Activated CD4-positive, alpha-beta T cell treated with anti-CD3 and anti-CD28 coated beads, Interleukin-2, amount 50 U/mL, for 24 hours (primary cell): ENCODE results near the gene RENBP.

ENCODE experiments used
- DNase-seq, 2 donors: peaks; one replicate each; pipeline ENCODE4 v3.0.0-alpha.2; 2020; ENCODE audit warnings: low read depth in 1 of 2, low spot score in 1 of 2

RENBP gene

DNA sequence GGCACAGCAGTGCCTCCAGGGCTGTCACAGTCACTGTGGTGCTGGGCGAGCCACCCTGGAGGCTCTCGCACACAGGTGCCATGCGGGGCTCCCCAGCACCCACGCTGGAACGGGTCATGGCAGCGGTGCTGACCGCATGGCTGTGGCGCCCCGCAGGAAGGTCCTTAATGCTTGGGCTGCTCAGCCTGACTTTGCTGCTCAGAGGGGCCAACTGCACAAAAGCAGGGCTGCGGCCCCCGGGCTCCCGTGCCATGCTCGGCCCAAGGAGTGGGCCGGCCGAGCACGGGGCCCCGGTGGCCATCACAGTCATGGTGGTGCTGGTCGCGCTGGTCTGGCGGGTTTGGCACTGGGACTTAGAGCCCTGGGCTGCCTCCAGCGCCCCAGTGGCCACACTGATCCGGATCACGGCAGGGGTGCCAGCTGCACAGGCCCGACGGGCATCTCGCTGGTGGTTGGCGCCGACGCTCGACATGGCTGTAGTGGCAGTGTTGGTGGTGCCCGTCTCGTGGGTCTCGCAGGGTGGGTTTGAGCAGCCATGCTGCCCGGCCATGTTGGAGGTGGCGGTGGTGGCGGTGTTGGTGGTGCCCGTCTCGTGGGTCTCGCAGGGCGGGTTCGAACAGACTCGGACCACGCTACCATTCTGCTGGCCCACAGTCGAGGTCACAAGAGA is 10.2 kb upstream of the RENBP start:
- no peak for DNase-seq

DNA sequence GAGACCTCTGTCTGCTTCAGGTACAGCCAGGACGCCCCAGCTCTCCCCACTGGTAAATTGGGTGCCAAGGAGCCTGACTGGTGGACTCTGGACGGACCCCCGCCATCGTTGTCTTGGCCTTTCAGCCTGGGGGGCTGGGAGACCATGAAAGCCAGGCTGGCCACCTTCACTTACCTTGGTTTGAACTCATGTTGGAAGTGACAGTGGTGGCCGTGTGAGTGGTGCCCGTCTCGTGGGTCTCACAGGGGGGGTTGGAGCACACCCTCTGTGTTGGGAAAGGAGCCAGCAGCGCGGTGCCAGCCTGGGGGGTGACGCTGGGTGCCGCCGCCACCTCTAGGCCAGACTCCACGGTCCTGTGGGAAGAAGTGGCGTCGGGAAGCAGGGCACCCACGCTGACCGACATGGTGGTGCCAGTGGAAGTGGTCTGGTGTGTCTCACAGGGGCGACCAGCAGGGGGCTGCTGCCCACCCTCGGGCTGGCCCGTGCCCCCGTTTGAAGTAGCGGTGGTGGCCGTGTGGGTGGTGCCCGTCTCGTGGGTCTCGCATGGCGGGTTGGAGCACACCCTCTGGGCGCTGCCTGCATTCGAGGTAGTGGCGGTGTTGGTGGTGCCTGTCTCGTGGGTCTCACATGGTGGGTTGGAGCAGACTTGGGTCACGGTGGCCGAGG is 9.6 kb upstream of the RENBP start:
- no peak for DNase-seq

DNA sequence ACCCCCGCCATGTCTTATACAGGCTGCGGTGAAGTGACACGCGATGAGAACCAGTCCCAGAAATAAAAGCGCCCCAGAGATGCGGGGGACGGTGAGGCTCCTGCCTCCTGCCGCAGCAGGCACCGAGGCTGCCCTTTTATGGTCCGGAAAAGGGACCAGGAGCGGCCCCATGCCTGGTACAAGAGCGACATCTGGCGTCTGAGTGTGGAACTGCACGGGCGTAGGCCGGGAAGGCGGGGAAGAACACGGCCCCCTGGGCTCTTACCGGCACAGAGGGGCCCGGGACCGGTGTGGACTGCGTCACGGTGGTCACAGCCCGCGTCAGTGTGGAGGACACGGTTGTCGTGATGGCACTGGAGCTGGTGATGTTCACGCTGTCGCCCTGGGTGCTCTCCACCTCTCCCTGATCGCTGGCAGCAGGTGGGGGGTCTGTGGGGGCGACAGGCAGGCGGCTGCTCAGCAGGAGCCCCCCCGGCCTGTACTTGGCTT is 8.9 kb upstream of the RENBP start:
- DNase-seq, result peak; percentile 47 to 66

DNA sequence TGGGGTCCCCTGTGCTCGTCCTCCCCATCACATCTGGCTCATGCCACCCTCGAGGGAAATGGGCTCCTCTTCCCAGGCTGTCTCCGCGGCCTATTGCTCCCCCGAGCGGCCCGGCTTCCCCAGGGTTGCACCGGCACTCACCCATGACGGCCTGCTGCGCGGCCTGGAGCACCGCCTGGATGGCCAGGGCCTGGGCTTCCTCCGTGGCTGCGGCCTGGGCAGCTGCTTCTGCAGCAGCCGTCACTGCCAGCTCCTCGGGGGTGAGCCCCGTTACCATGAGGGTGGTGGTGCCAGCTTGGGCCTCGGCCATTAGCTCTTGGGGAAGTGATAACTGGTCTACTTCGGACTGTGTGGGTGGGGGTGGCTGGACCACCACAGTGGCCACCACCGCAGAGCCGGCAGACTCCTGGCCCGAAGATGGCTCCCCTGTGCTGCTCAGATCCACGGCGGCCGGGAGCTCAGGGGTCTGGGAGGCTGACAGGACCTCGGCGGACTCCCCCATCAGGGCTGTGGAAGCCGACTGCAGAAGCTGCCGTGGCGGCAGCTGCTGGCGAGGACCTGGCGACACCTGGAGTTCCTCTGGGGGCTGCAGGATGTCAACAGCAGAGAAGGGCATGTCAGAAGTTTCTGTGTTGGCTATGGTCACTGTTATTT is 8.1 kb upstream of the RENBP start:
- DNase-seq, result no peak

DNA sequence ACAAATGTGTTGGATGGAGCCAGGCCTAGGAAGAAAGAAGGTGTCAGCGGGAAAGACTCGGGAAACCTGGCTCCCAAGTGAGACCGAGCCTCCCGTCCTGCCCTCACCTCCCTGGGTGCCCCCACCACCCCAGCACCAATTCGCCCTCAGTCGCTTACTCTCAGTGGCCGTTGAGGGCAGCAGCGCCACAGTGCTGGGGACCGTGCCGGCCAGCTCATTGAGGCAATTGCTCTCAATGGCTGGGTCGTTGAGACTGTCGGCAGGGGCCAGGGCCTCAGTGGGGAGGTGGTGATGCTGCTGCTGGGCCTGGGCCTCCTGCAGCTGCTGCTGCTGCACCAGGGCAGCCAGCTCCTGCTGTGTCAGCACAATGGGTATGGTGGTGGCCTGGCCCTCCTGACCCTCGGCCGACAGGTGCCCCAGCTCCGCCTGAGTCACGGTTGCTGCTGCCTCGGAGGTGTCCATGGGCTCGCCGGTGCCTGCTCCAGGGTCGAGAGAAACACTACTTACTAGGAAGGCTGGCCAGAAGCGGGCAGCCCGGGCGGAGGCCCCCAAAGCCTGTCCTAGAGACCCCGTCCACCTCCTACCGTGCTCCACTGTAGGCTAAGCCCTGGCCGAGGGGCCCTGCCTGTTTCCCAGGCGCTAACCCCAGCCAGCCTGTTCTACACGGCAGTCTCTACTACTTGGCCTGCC is 7.4 kb upstream of the RENBP start:
- no peak for DNase-seq

DNA sequence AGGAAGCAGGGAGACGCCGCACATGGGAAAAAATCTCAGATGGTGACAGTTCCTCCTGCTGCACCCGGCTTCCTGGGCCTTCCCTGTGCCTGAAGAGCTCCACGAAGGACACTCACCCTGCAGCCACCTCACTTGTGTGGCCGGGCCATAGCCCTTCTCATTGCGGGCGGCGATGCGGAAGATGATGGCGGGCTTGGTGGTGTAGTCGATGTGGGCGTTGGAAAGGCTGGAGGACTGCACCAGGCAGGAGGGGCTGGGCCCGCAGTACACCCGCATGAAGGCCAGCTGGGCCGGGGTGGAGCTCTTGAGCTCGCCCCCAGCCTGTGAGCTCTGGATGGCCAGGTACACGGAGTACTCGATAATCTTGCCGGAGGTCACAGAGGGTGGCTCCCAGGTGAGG is 5.7 kb upstream of the RENBP start:
- no peak for DNase-seq

DNA sequence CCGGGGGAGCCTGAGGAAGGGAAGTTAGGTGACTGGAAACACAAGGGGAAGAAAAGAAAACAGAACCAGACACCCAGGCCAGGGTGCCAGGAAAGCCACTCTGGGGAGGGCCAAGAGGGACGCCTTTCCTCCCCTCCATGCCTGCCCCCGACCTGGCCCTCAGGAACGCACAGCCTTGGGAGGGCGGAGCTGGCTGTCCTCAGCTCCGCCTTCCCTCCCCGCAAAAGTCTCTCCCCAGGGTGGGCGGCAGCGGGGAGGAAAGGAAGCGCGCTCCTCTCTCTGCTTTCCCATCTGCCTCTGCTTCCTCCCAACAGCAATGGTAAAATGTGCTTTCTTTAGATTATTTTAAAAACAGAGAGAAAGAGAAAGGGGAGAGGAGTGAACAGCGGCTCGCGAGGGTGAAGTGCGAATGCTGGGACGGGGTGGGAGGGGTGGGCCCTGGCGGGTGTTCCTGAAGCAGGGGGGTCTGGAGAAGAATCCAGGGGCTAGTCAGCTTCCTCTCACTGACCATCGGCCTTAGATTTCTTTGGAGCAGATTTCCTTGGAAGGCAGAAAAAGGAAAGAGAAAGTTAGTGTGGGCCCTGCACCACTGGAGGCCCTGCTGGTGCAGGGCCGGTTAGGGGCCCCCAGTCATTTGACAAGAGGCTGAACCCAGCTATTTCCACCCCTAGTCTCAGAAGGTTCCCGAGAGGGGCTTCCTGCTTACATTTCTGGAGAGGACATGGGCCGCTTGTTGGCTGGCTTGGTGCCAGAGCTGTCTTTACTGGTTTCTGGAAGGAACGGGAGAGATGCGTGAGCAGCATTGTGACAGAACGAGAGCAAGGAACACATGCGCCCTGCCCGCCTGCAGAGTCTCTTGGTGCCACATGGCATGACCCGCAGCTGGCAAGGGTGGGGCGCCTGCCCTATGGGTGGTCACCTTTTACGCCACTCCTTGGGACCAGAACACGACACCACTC is 4.7 kb upstream of the RENBP start:
- no peak for DNase-seq

DNA sequence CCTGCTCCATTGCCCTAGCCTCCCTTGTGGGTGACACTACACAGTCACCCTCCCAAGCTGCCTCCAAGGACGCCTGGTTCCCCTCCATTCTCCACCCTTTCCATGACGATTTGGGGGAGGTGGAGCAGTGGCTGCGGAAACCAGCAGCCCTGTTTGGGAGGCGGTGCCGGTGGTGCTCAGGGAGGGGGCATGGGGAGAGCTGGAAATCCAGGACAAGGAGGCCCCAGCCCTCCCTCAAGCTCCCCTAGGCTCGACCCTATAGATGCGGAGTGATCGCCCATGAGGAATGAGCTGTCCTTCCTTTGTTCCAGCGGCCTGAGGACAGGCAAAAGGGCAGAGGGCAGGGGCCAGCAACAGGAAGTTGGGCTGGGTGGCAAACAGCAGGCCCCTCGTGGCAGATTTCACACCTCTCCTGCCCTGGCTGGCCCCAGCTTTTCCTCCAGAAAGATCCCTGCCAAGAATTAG is 3.6 kb upstream of the RENBP start:
- DNase-seq, result no peak

DNA sequence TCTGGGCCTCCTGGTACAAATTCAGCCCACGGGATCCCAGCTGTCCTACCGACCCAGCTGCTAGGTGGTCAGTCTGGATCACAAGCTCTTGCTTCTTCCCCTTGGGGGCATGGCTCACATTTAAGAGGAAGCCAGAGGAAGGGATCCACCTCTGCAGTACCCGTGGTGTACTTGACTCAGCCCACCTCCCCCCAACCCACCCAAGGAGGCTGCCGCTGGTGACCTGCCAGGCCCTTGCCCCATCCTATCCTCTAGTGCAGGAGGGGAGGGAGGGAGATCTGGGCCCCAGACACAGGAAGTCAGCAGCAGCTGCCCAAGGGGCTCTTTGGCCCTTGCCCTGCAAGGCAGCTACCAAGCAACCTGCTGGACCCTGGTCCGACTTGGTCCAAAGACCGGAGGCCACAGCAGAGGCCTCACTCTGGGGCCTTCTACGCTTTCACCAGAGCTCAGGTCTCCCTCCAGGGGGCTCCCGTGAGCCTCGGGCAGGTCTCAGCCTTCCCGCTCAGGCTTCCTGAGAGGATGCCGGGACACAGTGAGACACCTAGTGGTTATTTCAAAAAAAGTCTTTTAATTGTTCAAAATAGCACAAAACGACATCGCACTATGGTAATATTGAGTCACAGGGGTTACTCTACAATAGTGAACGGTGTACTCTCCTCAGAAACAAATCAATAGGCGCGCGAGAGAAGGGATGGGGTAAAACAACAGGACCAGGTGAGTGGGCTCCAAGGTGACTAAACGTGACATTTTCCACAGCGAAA is 2.7 kb upstream of the RENBP start:
- DNase-seq, result peak in 1 of 2 donors; percentile 60

DNA sequence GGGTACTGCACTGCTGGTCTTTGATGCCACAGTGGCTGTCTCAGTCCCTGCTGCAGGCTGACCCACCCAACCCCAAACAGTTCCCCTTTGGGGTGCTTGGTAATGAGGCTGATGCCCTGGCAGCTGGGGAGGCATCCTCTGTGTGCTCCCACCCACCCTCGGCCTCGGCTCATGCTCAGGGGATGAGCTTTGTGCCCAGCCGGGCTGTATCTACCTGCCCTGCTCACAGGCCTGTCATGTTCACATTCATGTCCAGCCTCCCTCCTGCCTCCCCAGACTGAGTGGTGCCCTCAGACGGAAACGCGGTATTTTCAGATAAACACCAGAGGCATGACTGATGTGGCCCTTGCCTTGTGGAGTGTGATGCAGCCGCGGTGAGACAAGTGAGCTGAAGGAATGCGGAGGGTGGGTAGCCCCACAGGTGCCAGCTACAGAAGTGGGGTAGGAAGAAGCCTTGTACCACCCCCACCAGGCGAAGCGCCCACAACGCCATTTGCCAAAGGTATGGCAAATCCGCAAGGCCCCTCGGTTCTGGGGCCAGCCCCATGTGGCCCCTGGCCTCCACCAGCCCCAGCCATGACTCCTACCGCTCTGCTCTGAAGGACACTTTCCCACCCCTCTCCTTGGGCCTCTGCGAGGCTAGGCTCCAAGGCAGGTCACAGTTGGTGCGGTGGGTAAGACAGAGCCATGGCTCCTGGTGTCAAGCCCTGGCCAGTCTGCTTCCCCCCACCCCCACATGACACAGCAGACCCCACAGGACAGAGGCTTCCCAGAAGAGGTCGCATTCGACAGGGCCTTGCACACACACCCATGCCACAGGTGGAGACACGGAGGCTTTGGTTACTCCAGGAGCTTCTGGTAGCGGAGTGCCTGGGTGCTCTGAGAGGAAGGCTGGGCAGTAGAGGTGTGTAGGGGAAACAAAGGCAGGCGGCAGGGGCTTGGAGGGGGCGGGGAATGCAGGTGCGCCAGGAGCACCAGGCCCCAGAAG is 1.8 kb upstream of the RENBP start:
- DNase-seq, result no peak

DNA sequence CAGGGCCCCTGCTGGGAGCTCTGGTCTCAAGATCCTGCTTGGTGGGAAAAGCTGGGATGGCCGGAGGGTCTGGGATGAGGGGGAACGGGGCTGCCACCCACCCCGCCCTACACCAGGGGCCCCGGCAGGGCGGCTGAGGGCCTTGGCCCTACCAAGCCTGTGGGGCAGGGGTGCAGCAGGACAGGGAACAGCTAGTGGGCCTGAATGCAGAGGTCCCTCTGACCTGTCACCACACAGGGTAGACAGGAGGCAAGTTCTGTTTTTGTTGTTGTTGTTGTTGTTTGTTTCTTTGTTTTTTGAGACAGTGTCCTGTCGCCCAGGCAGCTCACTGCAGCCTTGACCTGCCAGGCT is 332 bp upstream of the RENBP start:
- no peak for DNase-seq

DNA sequence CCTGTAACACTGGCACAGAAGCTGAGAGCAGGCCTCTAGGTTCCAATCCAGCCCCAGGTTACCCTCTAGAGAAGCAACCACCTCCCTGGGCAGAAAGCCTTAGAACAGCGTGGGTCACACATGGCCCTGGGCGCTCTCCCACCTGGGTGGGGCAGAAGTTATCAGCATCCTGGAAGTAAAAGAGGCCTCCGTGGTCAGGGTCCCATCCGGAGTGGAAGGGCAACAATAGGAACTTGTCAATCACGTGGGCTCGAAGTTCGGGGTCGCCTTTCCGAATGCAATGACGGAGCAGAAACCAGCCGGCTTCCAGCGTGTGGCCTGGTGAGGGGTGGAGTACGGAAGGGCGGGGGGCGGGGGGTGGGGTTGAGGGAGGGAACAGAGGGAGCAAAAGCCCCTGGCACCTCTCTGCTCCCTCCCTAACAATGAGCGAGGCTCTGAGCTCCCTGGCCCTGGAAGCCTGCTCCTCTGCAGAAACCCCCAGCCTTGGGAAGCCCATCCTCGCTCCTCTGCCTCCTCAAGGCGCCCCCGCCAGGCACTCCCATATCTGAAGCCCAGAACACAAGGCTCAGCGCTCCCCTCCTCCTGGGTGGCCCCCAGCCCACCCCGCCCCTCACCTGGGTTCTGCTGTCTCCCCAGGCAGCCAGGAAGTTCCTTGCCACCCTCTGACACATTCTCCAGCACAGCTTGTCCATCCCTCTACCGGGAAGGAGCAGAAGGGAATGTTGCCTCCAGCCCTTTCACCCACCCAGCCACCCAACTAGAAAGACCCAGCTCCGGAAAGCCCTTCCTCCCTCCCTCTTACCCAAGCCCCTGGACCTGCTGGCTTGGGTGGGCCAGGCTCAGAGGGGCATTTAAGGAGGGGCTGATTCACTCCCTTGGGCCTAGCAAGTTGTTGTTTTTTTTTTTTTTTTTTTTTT is 2.8 kb downstream of the RENBP start:
- no peak for DNase-seq

DNA sequence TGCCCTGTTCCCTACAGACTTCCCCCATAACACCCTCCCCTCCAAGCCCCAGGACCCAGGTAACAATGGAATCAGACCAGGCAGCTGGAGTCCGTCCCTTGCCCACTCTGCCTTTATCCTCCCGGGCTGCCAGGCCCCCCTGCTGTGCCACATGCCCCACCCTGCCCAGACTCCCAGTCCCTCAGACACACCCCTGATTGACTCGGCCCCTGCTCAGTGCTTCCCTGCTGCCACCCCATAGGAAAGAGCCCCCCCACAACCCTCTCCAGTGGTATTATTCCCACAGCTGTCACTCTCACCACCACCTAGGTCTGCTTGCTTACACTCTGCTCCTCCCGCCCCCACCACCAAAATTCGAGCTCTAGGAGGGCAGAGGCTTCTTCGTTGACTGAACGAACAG is 4.9 kb downstream of the RENBP start:
- no peak for DNase-seq

DNA sequence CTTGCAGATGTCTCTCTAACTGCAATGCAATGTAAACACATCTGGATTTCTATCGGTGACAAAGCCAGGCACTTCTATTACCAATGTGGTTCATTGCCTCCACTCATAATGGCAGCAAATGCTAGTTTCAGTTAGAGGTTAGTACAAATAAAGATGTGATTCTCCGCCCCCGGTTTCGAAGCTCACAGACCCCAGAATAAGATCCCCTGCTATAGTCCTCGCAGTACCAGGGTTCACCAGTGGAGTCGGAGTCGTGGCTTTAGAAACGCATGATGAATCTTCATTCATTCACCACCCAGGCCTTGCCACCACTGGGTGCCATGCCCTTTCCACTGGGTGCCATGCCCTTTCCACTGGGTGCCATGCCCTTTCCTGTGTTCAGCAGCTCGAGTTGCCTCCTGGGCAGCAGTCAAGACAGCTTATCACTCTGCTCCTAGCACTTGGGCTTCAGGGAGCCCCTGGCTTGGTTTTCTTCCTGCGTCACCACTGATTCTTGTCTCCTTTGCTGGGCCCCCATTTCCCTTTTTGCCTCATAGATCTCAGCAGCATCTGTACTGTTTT is 6.1 kb downstream of the RENBP start:
- DNase-seq, result no peak

DNA sequence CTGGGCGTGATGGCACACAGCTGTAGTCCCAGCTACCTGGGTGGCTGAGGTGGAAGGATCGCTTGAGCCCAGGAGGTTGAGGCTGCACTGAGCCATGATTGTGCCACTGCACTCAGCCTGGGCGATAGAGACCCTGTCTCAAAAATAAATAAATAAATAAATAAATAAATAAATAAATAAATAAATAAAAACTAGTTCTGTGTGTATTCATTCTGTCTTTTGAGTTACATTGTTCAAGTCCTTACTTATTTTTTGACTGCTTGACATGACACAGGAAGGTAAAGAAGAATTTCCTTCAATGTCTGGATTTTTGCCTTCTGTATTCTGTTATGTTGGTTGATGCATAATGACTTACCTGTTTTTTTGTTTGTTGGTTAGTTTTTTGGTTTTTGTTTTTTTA is 7.4 kb downstream of the RENBP start:
- DNase-seq, result no peak

DNA sequence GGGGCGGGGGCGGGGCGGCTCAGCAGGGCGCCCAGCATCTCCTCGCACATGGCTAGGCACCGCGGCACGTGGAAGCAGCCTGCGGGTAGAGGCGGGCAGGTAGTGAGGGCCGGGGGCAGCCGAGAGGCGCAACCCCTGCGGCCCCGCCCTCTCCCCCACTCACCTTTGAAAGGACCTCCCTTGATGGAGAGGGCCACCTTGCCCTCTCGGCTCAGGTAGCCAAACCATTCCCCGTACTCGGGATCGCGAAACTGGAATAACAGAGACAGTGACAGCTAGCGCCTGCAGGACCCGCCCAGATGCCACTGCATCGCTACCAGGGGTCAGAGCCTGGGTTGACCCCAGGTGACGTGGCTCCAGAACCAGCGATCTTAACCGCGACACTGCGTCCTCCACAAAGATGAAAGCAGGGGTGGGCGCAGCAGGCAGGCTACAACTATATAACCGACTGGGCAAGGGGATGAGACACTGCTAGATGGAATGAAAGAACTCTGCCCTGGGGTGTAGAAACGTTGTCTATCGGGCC is 9.1 kb downstream of the RENBP start:
- DNase-seq, result no peak

DNA sequence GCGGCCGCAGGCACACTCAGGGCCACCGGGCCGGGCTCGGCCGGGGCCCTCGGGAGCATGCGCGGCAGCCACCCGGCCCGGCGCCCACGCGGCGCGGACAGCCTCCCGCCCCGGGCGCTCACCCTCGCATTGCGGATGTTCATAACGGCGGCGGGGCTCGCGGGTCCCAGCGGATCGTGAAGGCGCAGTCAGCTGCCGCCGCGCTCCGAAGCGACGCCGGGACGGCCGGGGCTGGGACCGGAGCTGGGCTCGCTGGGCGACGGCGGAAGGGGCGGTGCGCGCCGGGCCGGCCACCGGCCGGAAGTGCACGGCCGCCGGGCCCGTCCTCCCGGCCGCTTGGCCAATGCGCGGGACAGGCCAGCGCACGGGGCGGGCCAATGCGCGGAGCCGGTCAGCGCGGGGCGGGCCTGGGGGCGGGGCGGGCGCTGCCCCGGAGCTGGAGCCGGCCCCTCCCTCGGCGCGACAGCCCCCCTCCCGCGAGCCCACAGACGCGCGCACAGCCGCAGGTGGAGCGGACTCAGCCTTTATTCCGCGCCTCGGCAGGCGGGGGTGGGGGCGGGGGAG is 9.6 kb downstream of the RENBP start, which contains the start of gene NAA10:
NAA10 (minus strand) TSS at position 276 of the 564 bp plus-strand sequence; CDS start at position 143, 133 bp downstream.
- peak in 1 of 2 donors; percentile 40 for DNase-seq
